ENCODE data around the gene METTL23.

Gene METTL23

DNA sequence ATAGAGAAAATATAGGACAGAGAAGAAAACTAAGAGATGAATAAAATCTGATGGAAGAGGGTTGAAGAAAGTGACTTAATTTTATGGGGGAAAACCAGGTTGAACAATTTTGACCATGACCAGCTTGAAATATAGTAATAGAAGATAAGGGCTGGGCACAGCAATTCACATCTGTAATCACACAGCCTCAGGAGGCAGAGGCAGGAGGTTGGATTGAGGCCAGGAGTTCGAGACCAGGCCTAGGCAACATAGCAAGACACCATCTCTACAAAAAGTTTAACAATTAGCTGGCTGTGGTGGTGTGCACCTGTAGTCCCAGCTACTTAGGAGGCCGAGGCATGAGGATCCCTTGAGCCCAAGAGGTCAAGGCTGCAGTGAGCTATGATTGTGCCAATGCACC lies 24.6 kb upstream of the METTL23 start:
- no peaks in the 10 kb centered on the region for H3K9me2 ChIP-seq (replicated peaks; ENCODE audit: insufficient read depth, low read length)
- H3K4me3 ChIP-seq (ENCODE audit: insufficient read depth, low read length, poor library complexity, severe bottlenecking), result no peak overlapping the region
- no peaks in the 10 kb centered on the region for H3F3A ChIP-seq (ENCODE audit: insufficient read depth)
- no peaks in the 10 kb centered on the region for H3K27me3 ChIP-seq (ENCODE audit: low read length)
- no peaks in the 10 kb centered on the region for H4K20me1 ChIP-seq (ENCODE audit: low read depth, low read length)
- H3K9ac ChIP-seq (ENCODE audit: low read length), result no peak overlapping the region
- no peak overlapping the region for H3K4me2 ChIP-seq (ENCODE audit: low read depth, low read length, poor library complexity, severe bottlenecking)
- no peak overlapping the region for H3K27ac ChIP-seq (ENCODE audit: low read depth, low read length)
- H3K36me3 ChIP-seq (ENCODE audit: low read length), result no peaks in the 10 kb centered on the region
- H2AFZ ChIP-seq (ENCODE audit: low read depth, low read length, severe bottlenecking), result no peak overlapping the region
- TF ChIP-seq, protein P1, sequence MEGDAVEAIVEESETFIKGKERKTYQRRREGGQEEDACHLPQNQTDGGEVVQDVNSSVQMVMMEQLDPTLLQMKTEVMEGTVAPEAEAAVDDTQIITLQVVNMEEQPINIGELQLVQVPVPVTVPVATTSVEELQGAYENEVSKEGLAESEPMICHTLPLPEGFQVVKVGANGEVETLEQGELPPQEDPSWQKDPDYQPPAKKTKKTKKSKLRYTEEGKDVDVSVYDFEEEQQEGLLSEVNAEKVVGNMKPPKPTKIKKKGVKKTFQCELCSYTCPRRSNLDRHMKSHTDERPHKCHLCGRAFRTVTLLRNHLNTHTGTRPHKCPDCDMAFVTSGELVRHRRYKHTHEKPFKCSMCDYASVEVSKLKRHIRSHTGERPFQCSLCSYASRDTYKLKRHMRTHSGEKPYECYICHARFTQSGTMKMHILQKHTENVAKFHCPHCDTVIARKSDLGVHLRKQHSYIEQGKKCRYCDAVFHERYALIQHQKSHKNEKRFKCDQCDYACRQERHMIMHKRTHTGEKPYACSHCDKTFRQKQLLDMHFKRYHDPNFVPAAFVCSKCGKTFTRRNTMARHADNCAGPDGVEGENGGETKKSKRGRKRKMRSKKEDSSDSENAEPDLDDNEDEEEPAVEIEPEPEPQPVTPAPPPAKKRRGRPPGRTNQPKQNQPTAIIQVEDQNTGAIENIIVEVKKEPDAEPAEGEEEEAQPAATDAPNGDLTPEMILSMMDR (IDR thresholded peaks at IDR 0.05; ENCODE audit: insufficient read depth, low read length, poor library complexity, severe bottlenecking), result no peak
- no peak for TF ChIP-seq EZH2phosphoT487 (conservative IDR thresholded peaks at IDR 0.05; ENCODE audit: low read length)
- H3K9me3 ChIP-seq (ENCODE audit: insufficient read depth, low read length), result no peaks in the 10 kb centered on the region
- H3K79me2 ChIP-seq (ENCODE audit: insufficient read depth, low read length), result no peaks in the 10 kb centered on the region

DNA sequence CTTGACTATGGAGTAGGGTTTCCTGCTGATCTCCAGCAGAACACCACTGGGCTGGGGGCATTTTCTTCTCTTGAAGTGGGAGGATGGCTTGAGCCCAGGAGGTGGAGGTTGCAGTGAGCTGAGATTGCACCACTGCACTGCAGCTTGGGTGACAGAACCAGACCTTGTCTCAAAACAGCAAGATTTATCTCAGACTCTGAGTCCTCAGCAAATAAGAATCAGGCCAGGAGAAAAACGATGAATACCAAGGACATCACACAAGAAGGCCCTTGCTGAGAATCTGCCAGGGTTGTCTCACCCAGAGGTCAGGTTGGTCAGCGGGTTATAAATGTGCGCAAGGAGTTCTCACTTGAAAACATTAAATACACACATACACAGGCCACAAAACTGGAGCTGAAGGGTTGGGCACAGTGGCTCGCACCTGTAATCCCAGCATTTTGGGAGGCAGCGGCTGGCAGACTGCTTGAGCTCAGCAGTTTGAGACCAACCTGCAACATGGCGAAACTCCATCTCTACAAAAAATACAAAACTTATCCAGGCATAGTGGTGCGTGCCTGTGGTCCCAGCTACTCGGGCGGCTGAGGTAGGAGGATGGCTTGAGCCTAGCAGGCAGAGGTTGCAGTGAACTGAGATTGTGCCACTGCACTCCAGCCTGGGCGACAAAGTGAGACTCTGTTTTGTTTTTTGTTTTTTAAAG lies 23.6 kb upstream of the METTL23 start:
- Histone ChIP-seq H3K9me3 (ENCODE audit: insufficient read depth, low read length) (no peaks in the 10 kb centered on the region), H3K36me3 (ENCODE audit: low read length) (no peaks in the 10 kb centered on the region), H3K27ac (ENCODE audit: low read depth, low read length) (no peak overlapping the region), H3K4me2 (ENCODE audit: low read depth, low read length, poor library complexity, severe bottlenecking) (no peak overlapping the region), H3K79me2 (ENCODE audit: insufficient read depth, low read length) (no peaks in the 10 kb centered on the region), H4K20me1 (ENCODE audit: low read depth, low read length) (no peaks in the 10 kb centered on the region), H3K27me3 (ENCODE audit: low read length) (no peaks in the 10 kb centered on the region), H3K9me2 (replicated peaks; ENCODE audit: insufficient read depth, low read length) (no peaks in the 10 kb centered on the region), H2AFZ (ENCODE audit: low read depth, low read length, severe bottlenecking) (no peak overlapping the region), H3K9ac (ENCODE audit: low read length) (no peak overlapping the region), H3K4me3 (ENCODE audit: insufficient read depth, low read length, poor library complexity, severe bottlenecking) (no peak overlapping the region), H3F3A (ENCODE audit: insufficient read depth) (no peaks in the 10 kb centered on the region)
- no peak for TF ChIP-seq EZH2phosphoT487 (conservative IDR thresholded peaks at IDR 0.05; ENCODE audit: low read length)
- TF ChIP-seq, protein P1 (IDR thresholded peaks at IDR 0.05; ENCODE audit: insufficient read depth, low read length, poor library complexity, severe bottlenecking), result no peak

DNA sequence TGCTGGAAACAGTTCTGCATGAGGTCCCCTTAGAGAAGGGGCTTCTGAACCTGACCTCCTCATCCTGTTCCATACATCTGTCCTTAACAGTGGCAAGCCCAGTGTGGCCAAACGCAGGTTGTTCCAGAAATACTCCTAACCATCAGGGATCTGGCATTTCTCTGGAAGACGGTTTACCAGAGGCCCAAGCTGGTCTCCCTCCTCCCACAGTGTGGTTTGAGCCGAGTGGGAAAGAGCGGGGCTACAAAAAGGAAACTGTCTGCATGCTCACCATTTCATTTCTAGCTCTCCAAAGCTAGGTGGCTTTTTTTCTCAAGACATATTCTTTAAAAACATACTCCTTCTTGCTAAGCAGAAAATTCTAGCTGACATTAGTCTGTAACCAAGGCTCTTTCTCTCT lies 21.8 kb upstream of the METTL23 start:
- Histone ChIP-seq H3K79me2 (ENCODE audit: insufficient read depth, low read length) (no peaks in the 10 kb centered on the region), H3K9me2 (replicated peaks; ENCODE audit: insufficient read depth, low read length) (no peaks in the 10 kb centered on the region), H3F3A (ENCODE audit: insufficient read depth) (no peaks in the 10 kb centered on the region), H3K9me3 (ENCODE audit: insufficient read depth, low read length) (no peaks in the 10 kb centered on the region), H2AFZ (ENCODE audit: low read depth, low read length, severe bottlenecking) (no peak overlapping the region), H3K9ac (ENCODE audit: low read length) (no peak overlapping the region), H3K27me3 (ENCODE audit: low read length) (no peaks in the 10 kb centered on the region), H3K36me3 (ENCODE audit: low read length) (no peaks in the 10 kb centered on the region), H3K4me2 (ENCODE audit: low read depth, low read length, poor library complexity, severe bottlenecking) (no peak overlapping the region), H4K20me1 (ENCODE audit: low read depth, low read length) (no peaks in the 10 kb centered on the region), H3K4me3 (ENCODE audit: insufficient read depth, low read length, poor library complexity, severe bottlenecking) (no peak overlapping the region), H3K27ac (ENCODE audit: low read depth, low read length) (no peak overlapping the region)
- TF ChIP-seq, protein P1 (IDR thresholded peaks at IDR 0.05; ENCODE audit: insufficient read depth, low read length, poor library complexity, severe bottlenecking), result no peak
- TF ChIP-seq EZH2phosphoT487 (conservative IDR thresholded peaks at IDR 0.05; ENCODE audit: low read length), result no peak
